Thyroid gland (tissue), 4 donors: ENCODE measurements around the gene DNAJB6. TPM values are rescaled to one million over a fixed set of nuclear protein-coding genes. Genes with fewer than 3 reads are reported as not detected.

Experiments used
- DNase-seq, 2 donors: peaks; one replicate each; pipeline ENCODE4 v3.0.0-alpha.2; 2019
- H3K27ac ChIP-seq, 3 donors: fragments of 200-600 bp; sonication (generic); 1 replicate in 2 of 3; 2 replicates in 1 of 3; pipeline ENCODE4 v1.5.1; 2016 to 2019; ENCODE audit warnings: mild to moderate bottlenecking in 1 of 3, moderate library complexity in 1 of 3
- H3K27me3 ChIP-seq: fragments of 200-600 bp; sonication (generic); one replicate; pipeline ENCODE4 v1.5.1; 2019
- H3K36me3 ChIP-seq, 2 donors: fragments of 200-600 bp; sonication (generic); one replicate each; pipeline ENCODE4 v1.5.1; 2016 to 2019
- H3K4me1 ChIP-seq, 2 donors: fragments of 200-600 bp; sonication (generic); one replicate each; pipeline ENCODE4 v1.5.1; 2017 to 2019
- H3K4me3 ChIP-seq, 3 donors: fragments of 200-600 bp; sonication (generic); replicated peaks in 1 of 3; 1 replicate in 2 of 3; 2 replicates in 1 of 3; pipeline ENCODE4 v1.5.1; 2016; ENCODE audit warnings: mild to moderate bottlenecking in 1 of 3
- H3K9me3 ChIP-seq: fragments of 200-600 bp; sonication (generic); one replicate; pipeline ENCODE4 v1.5.1; 2017
- CTCF ChIP-seq, 6 experiments: fragments of 200-600 bp in 3 of 6; fragments of 450-650 bp in 3 of 6; sonication (generic) in 3 of 6; IDR thresholded peaks; one replicate each; pipeline ENCODE4 v1.5.1; 2016 to 2019; ENCODE audit warnings: antibody characterized with exemption in 6 of 6, mild to moderate bottlenecking in 2 of 6, inconsistent platforms in 1 of 6, moderate library complexity in 1 of 6
- POLR2A ChIP-seq, 2 donors: fragments of 450-650 bp; IDR thresholded peaks; one replicate each; pipeline ENCODE4 v1.6.1; 2017; ENCODE audit warnings: antibody characterized with exemption in 2 of 2, mild to moderate bottlenecking in 2 of 2, moderate library complexity in 1 of 2
- WGBS, 2 donors: methylation state at CpG; one replicate each; pipeline ENCODE4 v1.1.5; 2017; 5-methylcytosine and 5-hydroxymethylcytosine counted together
- intact Hi-C: fragments of 100-400 bp; cut with DNase I; formaldehyde crosslinking; loops from one replicate; pipeline ENCODE4 v1.15.1; 2023
- total RNA-seq, 4 donors: library from RNA; depleted of rRNA; stranded (reverse); fragments of >200 nt; gene quantifications; one replicate each; pipeline ENCODE4 v1.2.3, GENCODE V29; 2016

DNAJB6 gene
- total RNA-seq, 4 donors from 2014 or later: 80.7 to 92.7 (median 91.1) TPM

- DNase-seq: no peak
- Histone ChIP-seq H3K36me3 (peaks cover 14 to 21% of the 10 kb centered on the region in 2 donors), H3K4me3 (no peak overlapping the region), H3K27ac (peak overlapping the region in 2 of 3 donors; percentile 2 to 68), H3K4me1 (peaks cover 19 to 40% of the 10 kb centered on the region in 2 donors), H3K27me3 (no peaks in the 10 kb centered on the region), H3K9me3 (no peaks in the 10 kb centered on the region)
- intact Hi-C loops: no loop called here
- 88 to 93% methylated on average over 6 of the region's 6 CpGs for WGBS, 2 donors
- TF ChIP-seq CTCF (IDR thresholded peaks at IDR 0.05): no peak
- TF ChIP-seq POLR2A (IDR thresholded peaks at IDR 0.05): no peak
Measured at GRCh38 chr7:157362729-157363128, 25.9 kb downstream of the DNAJB6 start.

GRCh38 chr7:157366722-157367121 is 29.9 kb downstream of the DNAJB6 start:
- Histone ChIP-seq H3K4me1 (peaks cover 9 to 25% of the 10 kb centered on the region in 2 donors), H3K27ac (no peak overlapping the region), H3K9me3 (no peaks in the 10 kb centered on the region), H3K4me3 (no peak overlapping the region), H3K27me3 (no peaks in the 10 kb centered on the region), H3K36me3 (peaks cover 46 to 52% of the 10 kb centered on the region in 2 donors)
- intact Hi-C loops: no loop called here
- 94 to 96% methylated on average over 8 of the region's 8 CpGs for WGBS, 2 donors
- DNase-seq: no peak
- TF ChIP-seq CTCF (IDR thresholded peaks at IDR 0.05) (no peak), POLR2A (IDR thresholded peaks at IDR 0.05) (no peak)

GRCh38 chr7:157368955-157369354 is 32.2 kb downstream of the DNAJB6 start:
- Histone ChIP-seq H3K27ac (no peak overlapping the region), H3K4me3 (no peak overlapping the region), H3K36me3 (peaks cover 50 to 60% of the 10 kb centered on the region in 2 donors), H3K4me1 (peaks cover 0 to 16% of the 10 kb centered on the region in 2 donors), H3K9me3 (no peaks in the 10 kb centered on the region), H3K27me3 (no peaks in the 10 kb centered on the region)
- 90 to 91% methylated on average over 7 of the region's 7 CpGs for WGBS, 2 donors
- intact Hi-C loops: no loop called here
- TF ChIP-seq CTCF (IDR thresholded peaks at IDR 0.05) (no peak), POLR2A (IDR thresholded peaks at IDR 0.05) (no peak)
- no peak for DNase-seq

GRCh38 chr7:157370742-157371141 is 33.9 kb downstream of the DNAJB6 start:
- WGBS, 2 donors: 96% methylated on average over 7 to 10 of the region's 10 CpGs
- TF ChIP-seq CTCF (IDR thresholded peaks at IDR 0.05) (no peak), POLR2A (IDR thresholded peaks at IDR 0.05) (no peak)
- intact Hi-C loops: no loop called here

GRCh38 chr7:157371296-157371695 is 34.5 kb downstream of the DNAJB6 start:
- WGBS, 2 donors: 92 to 96% methylated on average over 9 of the region's 9 CpGs
- H3K27ac ChIP-seq: no peak overlapping the region
- H3K36me3 ChIP-seq: peaks cover 47 to 54% of the 10 kb centered on the region in 2 donors
- H3K4me1 ChIP-seq: peaks cover 0 to 3% of the 10 kb centered on the region in 2 donors
- intact Hi-C loops: no loop called here
- no peaks in the 10 kb centered on the region for H3K27me3 ChIP-seq
- TF ChIP-seq CTCF (IDR thresholded peaks at IDR 0.05) (no peak), POLR2A (IDR thresholded peaks at IDR 0.05) (no peak)
- no peak overlapping the region for H3K4me3 ChIP-seq
- no peak for DNase-seq
- H3K9me3 ChIP-seq: no peaks in the 10 kb centered on the region

More at GRCh38 chr7:157370742-157371141, 33.9 kb downstream of the DNAJB6 start:
- Histone ChIP-seq H3K9me3 (no peaks in the 10 kb centered on the region), H3K36me3 (peaks cover 50 to 54% of the 10 kb centered on the region in 2 donors), H3K4me3 (no peak overlapping the region), H3K27me3 (no peaks in the 10 kb centered on the region), H3K27ac (no peak overlapping the region), H3K4me1 (peaks cover 0 to 3% of the 10 kb centered on the region in 2 donors)
- no peak for DNase-seq
